Measurements from ENCODE around the gene DLGAP1. TPM values are rescaled to one million over a fixed set of nuclear protein-coding genes. Genes with fewer than 3 reads are reported as not detected.

Gene DLGAP1
- total RNA-seq, 1 experiment from 2014 or later, result 23.0 TPM

GRCh38 chr18:4267641-4268040 lies 187.5 kb downstream of the DLGAP1 start (continued):
- no peak for TF ChIP-seq AFF4 (CRISPR knock-in tag; IDR thresholded peaks at IDR 0.05; ENCODE audit: borderline replicate concordance)
- no peak for TF ChIP-seq ZNF671 (CRISPR knock-in tag; IDR thresholded peaks at IDR 0.05)
- no peak for TF ChIP-seq AR (CRISPR knock-in tag; IDR thresholded peaks at IDR 0.05)
- no peak for TF ChIP-seq ZNF317 (CRISPR knock-in tag; IDR thresholded peaks at IDR 0.05; ENCODE audit: borderline replicate concordance, low read depth)

DNA sequence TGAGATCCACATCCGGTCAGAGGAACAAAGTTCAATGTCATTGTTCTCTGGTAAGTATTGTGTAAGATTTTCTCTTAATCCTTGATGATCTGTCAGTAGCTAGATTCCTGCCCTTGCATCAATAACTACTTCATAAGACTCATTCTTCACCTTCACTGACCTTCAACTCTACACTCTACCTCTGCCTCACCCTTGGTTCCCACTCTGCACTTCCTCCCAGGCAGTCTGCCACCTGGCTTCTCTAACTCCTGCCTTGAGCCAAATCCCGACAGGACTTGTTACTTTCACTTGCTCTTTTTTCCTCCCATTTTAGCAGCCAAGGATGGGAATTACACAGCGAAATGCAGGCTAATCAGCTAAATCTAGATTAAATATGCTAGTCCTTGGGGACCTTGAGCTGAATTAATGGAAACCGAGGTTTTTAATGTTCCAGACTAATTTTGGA lies 190.7 kb downstream of the DLGAP1 start:
- peak overlapping the region; percentile 11 for H3K27ac Mint-ChIP-seq

More for the DNA sequence above, 190.7 kb downstream of the DLGAP1 start:
- H3K4me3 Mint-ChIP-seq, result no peak overlapping the region
- ATAC-seq (peak; percentile 32; the same call in 1 of the 2 replicates), DNase-seq (ENCODE audit: low spot score) (no peak)
- H3K9me3 Mint-ChIP-seq, result no peaks in the 10 kb centered on the region
- H3K36me3 Mint-ChIP-seq, result no peaks in the 10 kb centered on the region
- H3K4me1 Mint-ChIP-seq, result peaks cover 15% of the 10 kb centered on the region
- TF ChIP-seq, protein P1, sequence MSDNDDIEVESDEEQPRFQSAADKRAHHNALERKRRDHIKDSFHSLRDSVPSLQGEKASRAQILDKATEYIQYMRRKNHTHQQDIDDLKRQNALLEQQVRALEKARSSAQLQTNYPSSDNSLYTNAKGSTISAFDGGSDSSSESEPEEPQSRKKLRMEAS (CRISPR knock-in tag; IDR thresholded peaks at IDR 0.05), result no peak
- TF ChIP-seq, protein P2, sequence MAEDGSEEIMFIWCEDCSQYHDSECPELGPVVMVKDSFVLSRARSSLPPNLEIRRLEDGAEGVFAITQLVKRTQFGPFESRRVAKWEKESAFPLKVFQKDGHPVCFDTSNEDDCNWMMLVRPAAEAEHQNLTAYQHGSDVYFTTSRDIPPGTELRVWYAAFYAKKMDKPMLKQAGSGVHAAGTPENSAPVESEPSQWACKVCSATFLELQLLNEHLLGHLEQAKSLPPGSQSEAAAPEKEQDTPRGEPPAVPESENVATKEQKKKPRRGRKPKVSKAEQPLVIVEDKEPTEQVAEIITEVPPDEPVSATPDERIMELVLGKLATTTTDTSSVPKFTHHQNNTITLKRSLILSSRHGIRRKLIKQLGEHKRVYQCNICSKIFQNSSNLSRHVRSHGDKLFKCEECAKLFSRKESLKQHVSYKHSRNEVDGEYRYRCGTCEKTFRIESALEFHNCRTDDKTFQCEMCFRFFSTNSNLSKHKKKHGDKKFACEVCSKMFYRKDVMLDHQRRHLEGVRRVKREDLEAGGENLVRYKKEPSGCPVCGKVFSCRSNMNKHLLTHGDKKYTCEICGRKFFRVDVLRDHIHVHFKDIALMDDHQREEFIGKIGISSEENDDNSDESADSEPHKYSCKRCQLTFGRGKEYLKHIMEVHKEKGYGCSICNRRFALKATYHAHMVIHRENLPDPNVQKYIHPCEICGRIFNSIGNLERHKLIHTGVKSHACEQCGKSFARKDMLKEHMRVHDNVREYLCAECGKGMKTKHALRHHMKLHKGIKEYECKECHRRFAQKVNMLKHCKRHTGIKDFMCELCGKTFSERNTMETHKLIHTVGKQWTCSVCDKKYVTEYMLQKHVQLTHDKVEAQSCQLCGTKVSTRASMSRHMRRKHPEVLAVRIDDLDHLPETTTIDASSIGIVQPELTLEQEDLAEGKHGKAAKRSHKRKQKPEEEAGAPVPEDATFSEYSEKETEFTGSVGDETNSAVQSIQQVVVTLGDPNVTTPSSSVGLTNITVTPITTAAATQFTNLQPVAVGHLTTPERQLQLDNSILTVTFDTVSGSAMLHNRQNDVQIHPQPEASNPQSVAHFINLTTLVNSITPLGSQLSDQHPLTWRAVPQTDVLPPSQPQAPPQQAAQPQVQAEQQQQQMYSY (CRISPR knock-in tag; IDR thresholded peaks at IDR 0.05), result no peak
- TF ChIP-seq ELF4 (CRISPR knock-in tag; IDR thresholded peaks at IDR 0.05; ENCODE audit: low read depth), result no peak
- no peak for TF ChIP-seq EMX1 (CRISPR knock-in tag; IDR thresholded peaks at IDR 0.05)
- no peak for TF ChIP-seq ZNF263 (CRISPR knock-in tag; IDR thresholded peaks at IDR 0.05; ENCODE audit: low read depth)
- no peak for TF ChIP-seq ZBTB43 (CRISPR knock-in tag; IDR thresholded peaks at IDR 0.05)
- no peak for TF ChIP-seq ZNF232 (CRISPR knock-in tag; IDR thresholded peaks at IDR 0.05)
- TF ChIP-seq, protein P3, sequence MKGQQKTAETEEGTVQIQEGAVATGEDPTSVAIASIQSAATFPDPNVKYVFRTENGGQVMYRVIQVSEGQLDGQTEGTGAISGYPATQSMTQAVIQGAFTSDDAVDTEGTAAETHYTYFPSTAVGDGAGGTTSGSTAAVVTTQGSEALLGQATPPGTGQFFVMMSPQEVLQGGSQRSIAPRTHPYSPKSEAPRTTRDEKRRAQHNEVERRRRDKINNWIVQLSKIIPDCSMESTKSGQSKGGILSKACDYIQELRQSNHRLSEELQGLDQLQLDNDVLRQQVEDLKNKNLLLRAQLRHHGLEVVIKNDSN (CRISPR knock-in tag; IDR thresholded peaks at IDR 0.05), result no peak
- TF ChIP-seq KAT7 (CRISPR knock-in tag; IDR thresholded peaks at IDR 0.05; ENCODE audit: borderline replicate concordance), result no peak
- no peak for TF ChIP-seq PRRX2 (CRISPR knock-in tag; IDR thresholded peaks at IDR 0.05)
- TF ChIP-seq TEAD1 (CRISPR knock-in tag; IDR thresholded peaks at IDR 0.05), result no peak
- no peak for TF ChIP-seq E2F5 (CRISPR knock-in tag; IDR thresholded peaks at IDR 0.05)
- TF ChIP-seq ATF1 (CRISPR knock-in tag; IDR thresholded peaks at IDR 0.05), result no peak
- POLR2A ChIA-PET, result no interaction called here
- no peaks in the 10 kb centered on the region for H3K27me3 Mint-ChIP-seq (ENCODE audit: low read depth)
- CTCF ChIA-PET, result no interaction called here

All from WTC11 (cell line).